IMR-90 (cell line): ENCODE results near the gene FSIP1. TPM values are rescaled to one million over a fixed set of nuclear protein-coding genes. Genes with fewer than 3 reads are reported as not detected.

Experiments
- ATAC-seq: fragments of 200-7000 bp; cut with Tn5 transposase; 2 replicates; pipeline ENCODE4 v1.9.1; 2020; ENCODE audit warnings: low read depth, mild to moderate bottlenecking, moderate library complexity
- BruUV-seq: library from RNA; stranded (reverse); fragments of 400-500 nt; replicated peaks from 2 replicates; lab custom pipeline; 2021; lab: Mats Ljungman, UMichigan
- CTCF ChIA-PET: fragments of 300-600 bp; formaldehyde crosslinking; extraction: SDS; loops from one replicate; lab custom pipeline; 2021; ENCODE audit warnings: antibody characterized with exemption; lab: Yijun Ruan, JAX
- POLR2A ChIA-PET: fragments of 300-600 bp; sonication (Branson Sonifier 250); formaldehyde crosslinking; loops from one replicate; lab custom pipeline; 2022; ENCODE audit warnings: antibody characterized with exemption; ENCODE audit not compliant: unreplicated experiment; lab: Charles Lee
- DNase-seq: peaks from one replicate; pipeline ENCODE4 v3.0.0; 2013
- H2AFZ ChIP-seq: replicated peaks from 2 replicates; pipeline ENCODE3; 2013; ENCODE audit warnings: low read length, mild to moderate bottlenecking; ENCODE audit not compliant: poor library complexity
- H2AK5ac ChIP-seq: 2 replicates; pipeline ENCODE4 v1.6.1; 2013; ENCODE audit warnings: low read depth, low read length, inconsistent platforms
- H2AK9ac ChIP-seq: replicated peaks from 2 replicates; pipeline ENCODE3; 2013; ENCODE audit warnings: mild to moderate bottlenecking, low read depth, low read length, moderate library complexity; ENCODE audit not compliant: poor library complexity
- H2BK120ac ChIP-seq: 2 replicates; pipeline ENCODE4 v1.6.1; 2013; ENCODE audit warnings: low read depth, low read length, inconsistent platforms
- H2BK15ac ChIP-seq: 3 replicates; pipeline ENCODE4 v1.6.1; 2013; ENCODE audit warnings: low read depth, low read length, inconsistent platforms
- H2BK20ac ChIP-seq: 2 replicates; pipeline ENCODE4 v1.6.1; 2013; ENCODE audit warnings: low read depth, mild to moderate bottlenecking, inconsistent platforms, low read length, moderate library complexity
- H2BK5ac ChIP-seq: 2 replicates; pipeline ENCODE4 v1.6.1; 2013; ENCODE audit warnings: mild to moderate bottlenecking, low read depth, low read length, inconsistent platforms; ENCODE audit not compliant: poor library complexity, severe bottlenecking
- H3K14ac ChIP-seq: replicated peaks from 2 replicates; pipeline ENCODE4 v1.6.1; 2013; ENCODE audit warnings: low read depth, low read length, inconsistent platforms
- H3K18ac ChIP-seq: 2 replicates; pipeline ENCODE4 v1.6.1; 2013; ENCODE audit warnings: low read depth, low read length, control low read depth
- H3K23ac ChIP-seq: 2 replicates; pipeline ENCODE4 v1.6.1; 2013; ENCODE audit warnings: low read depth, low read length, inconsistent platforms
- H3K27ac ChIP-seq: 2 replicates; pipeline ENCODE4 v1.5.1; 2013; ENCODE audit warnings: mild to moderate bottlenecking, control low read depth, low read length; ENCODE audit not compliant: insufficient read depth
- H3K27me3 ChIP-seq: 2 replicates; pipeline ENCODE4 v1.6.1; 2013; ENCODE audit warnings: low read length; ENCODE audit not compliant: control insufficient read depth, insufficient read depth
- H3K36me3 ChIP-seq: 2 replicates; pipeline ENCODE4 v1.6.1; 2013; ENCODE audit warnings: low read length, mixed read lengths; ENCODE audit not compliant: control insufficient read depth, insufficient read depth
- H3K4ac ChIP-seq: 2 replicates; pipeline ENCODE4 v1.6.1; 2013; ENCODE audit warnings: low read depth, low read length, inconsistent platforms
- H3K4me1 ChIP-seq: 2 replicates; pipeline ENCODE4 v1.6.1; 2013; ENCODE audit warnings: low read length, mixed read lengths; ENCODE audit not compliant: control insufficient read depth, insufficient read depth
- H3K4me2 ChIP-seq: 2 replicates; pipeline ENCODE4 v1.6.1; 2013; ENCODE audit warnings: low read depth, mild to moderate bottlenecking, control low read depth, low read length, moderate library complexity
- H3K4me3 ChIP-seq: 2 replicates; pipeline ENCODE4 v1.5.1; 2013; ENCODE audit warnings: low read depth, mild to moderate bottlenecking, control low read depth, low read length, moderate library complexity; ENCODE audit not compliant: insufficient read depth
- H3K56ac ChIP-seq: 2 replicates; pipeline ENCODE4 v1.6.1; 2013; ENCODE audit warnings: low read length, inconsistent platforms; ENCODE audit not compliant: insufficient read depth; ENCODE audit errors: extremely low read depth
- H3K79me1 ChIP-seq, 2 experiments: 2 replicates each; pipeline ENCODE4 v1.6.1; 2013; ENCODE audit warnings: low read length in 2 of 2, inconsistent platforms in 1 of 2, low read depth in 1 of 2
- H3K9ac ChIP-seq: 2 replicates; pipeline ENCODE4 v1.6.1; 2013; ENCODE audit warnings: low read depth, low read length, control low read depth
- H3K9me1 ChIP-seq: 2 replicates; pipeline ENCODE4 v1.6.1; 2013; ENCODE audit warnings: low read length, inconsistent platforms; ENCODE audit not compliant: insufficient read depth
- H3K9me3 ChIP-seq: 2 replicates; pipeline ENCODE4 v1.6.1; 2013; ENCODE audit warnings: low read length; ENCODE audit not compliant: control insufficient read depth, insufficient read depth
- H4K20me1 ChIP-seq: 2 replicates; pipeline ENCODE4 v1.6.1; 2013; ENCODE audit warnings: low read length, inconsistent platforms; ENCODE audit not compliant: insufficient read depth
- H4K5ac ChIP-seq: 2 replicates; pipeline ENCODE4 v1.6.1; 2013; ENCODE audit warnings: mild to moderate bottlenecking, low read depth, low read length, control low read depth
- H4K8ac ChIP-seq, 2 experiments: 2 replicates each; pipeline ENCODE4 v1.6.1; 2013; ENCODE audit warnings: low read depth in 2 of 2, low read length in 2 of 2, control low read depth in 1 of 2, inconsistent platforms in 1 of 2
- H4K91ac ChIP-seq: 2 replicates; pipeline ENCODE4 v1.6.1; 2013; ENCODE audit warnings: low read depth, low read length, inconsistent platforms; ENCODE audit not compliant: insufficient read depth
- CEBPB ChIP-seq: IDR thresholded peaks from 2 replicates; pipeline ENCODE4 v1.6.1; 2012; ENCODE audit warnings: low read depth, low read length, improper control_type of control experiment
- MAFK ChIP-seq: IDR thresholded peaks from 2 replicates; pipeline ENCODE4 v1.6.1; 2012; ENCODE audit warnings: low read depth, low read length, improper control_type of control experiment
- NFE2L2 ChIP-seq: fragments of 150-350 bp; IDR thresholded peaks from 2 replicates; pipeline ENCODE4 v1.6.1; 2016; ENCODE audit warnings: low read depth, mild to moderate bottlenecking, low read length
- RCOR1 ChIP-seq: IDR thresholded peaks from 2 replicates; pipeline ENCODE4 v1.6.1; 2012; ENCODE audit warnings: mild to moderate bottlenecking, low read length, improper control_type of control experiment; ENCODE audit not compliant: insufficient replicate concordance
- RFX5 ChIP-seq: IDR thresholded peaks from 2 replicates; pipeline ENCODE4 v1.8.0; 2012; ENCODE audit warnings: low read depth, mild to moderate bottlenecking, low read length, moderate library complexity
- SMC3 ChIP-seq: fragments of 150-350 bp; IDR thresholded peaks from 2 replicates; pipeline ENCODE4 v1.6.1; 2016; ENCODE audit warnings: low read depth, mild to moderate bottlenecking, antibody characterized with exemption, low read length, moderate library complexity
- USF2 ChIP-seq: fragments of 150-350 bp; IDR thresholded peaks from 2 replicates; pipeline ENCODE4 v1.6.1; 2017; ENCODE audit warnings: mild to moderate bottlenecking, antibody characterized with exemption, low read length, low read depth
- WGBS, 2 experiments: methylation state at CpG; one replicate each; pipeline versions ENCODE4 v1.1.5 to v1.1.7; 2013; ENCODE audit warnings: missing lambda C conversion rate in 2 of 2; ENCODE audit not compliant: insufficient read length in 1 of 2; ENCODE audit errors: extremely low coverage in 2 of 2; 5-methylcytosine and 5-hydroxymethylcytosine counted together
- dilution Hi-C: fragments of 300-500 bp; cut with HindIII; formaldehyde crosslinking; loops from one replicate; pipeline ENCODE4 v1.14.3; 2018; ENCODE audit warnings: low sequenced_read_pairs; ENCODE audit not compliant: unreplicated experiment
- in situ Hi-C: fragments of 300-500 bp; cut with MboI; formaldehyde crosslinking; loops from 3 replicates; pipeline ENCODE4 v1.14.3; 2019; ENCODE audit warnings: low sequenced_read_pairs, inconsistent platforms, mixed read lengths
- intact Hi-C: fragments of 100-400 bp; cut with micrococcal nuclease; formaldehyde crosslinking; loops from 2 replicates; pipeline ENCODE4 v1.10.0; 2022
- polyA plus RNA-seq, 3 experiments: library from polyadenylated mRNA; depleted of rRNA; stranded (reverse); fragments of >200 nt; gene quantifications; 2 replicates each; pipeline ENCODE4 v1.2.3, GENCODE V29; 2012; ENCODE audit warnings: low replicate concordance in 1 of 3
- total RNA-seq: library from RNA; depleted of rRNA; stranded (reverse); fragments of >200 nt; gene quantifications from 2 replicates; pipeline ENCODE4 v1.2.3, GENCODE V29; 2012

The FSIP1 gene
- total and polyA plus RNA-seq, 2 of the 4 experiments (the other 2 are of a cell fraction), result 0.10 to 0.18 TPM

DNA sequence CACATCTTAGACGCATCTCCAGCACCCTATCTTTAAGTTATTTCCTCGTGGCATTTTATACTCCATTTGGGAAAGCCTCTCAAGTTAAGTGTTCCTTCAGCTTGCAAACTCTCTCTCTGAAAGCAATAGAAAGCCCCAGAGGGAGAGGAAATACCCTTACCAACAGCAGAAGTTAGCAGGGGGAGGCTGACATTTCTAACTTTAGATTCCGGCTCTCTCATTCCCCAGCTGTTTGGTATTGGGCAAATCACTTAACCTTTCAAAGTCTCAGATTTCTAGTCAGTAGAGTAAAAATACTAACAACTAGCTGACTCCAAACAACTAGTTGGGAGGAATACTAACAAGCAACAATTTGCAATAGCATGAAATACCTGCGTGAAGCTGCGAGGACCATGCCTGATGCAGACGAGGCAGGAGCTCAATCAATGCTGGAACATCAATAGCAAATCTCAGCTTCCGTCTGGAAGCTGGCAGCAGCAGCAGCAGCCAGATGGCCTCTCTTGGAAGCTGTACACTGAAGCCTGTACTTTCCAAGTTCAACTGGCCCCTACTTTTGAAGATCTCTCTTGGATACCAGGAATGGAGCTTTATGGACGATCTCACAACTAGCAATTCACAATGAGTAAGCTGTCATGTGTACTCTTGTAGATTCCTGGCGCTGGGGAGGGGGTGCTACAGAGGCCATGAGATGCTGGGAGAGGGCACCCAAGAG lies 153.9 kb downstream of the FSIP1 start:
- H3K79me1 ChIP-seq, result peaks cover 0 to 5% of the 10 kb centered on the region in 2 experiments; a peak in 1 of 4 replicates
- no peak overlapping the region for H3K4me2 ChIP-seq
- H2BK15ac ChIP-seq, result peak overlapping the region; percentile 19; the same call in 1 of the 3 replicates
- H2BK120ac ChIP-seq, result no peak overlapping the region
- H3K9ac ChIP-seq, result no peak overlapping the region
- H3K27me3 ChIP-seq, result no peaks in the 10 kb centered on the region
- H2AFZ ChIP-seq, result no peak overlapping the region
- no TSS peak for BruUV-seq
- H2AK5ac ChIP-seq, result peak overlapping the region; percentile 28
- TF ChIP-seq RFX5 (no peak), USF2 (no peak), MAFK (no peak), RCOR1 (no peak), SMC3 (no peak), CEBPB (no peak), NFE2L2 (no peak)
- H2BK20ac ChIP-seq, result peak overlapping the region; percentile 14; the same call in 1 of the 2 replicates
- H3K23ac ChIP-seq, result no peak overlapping the region
- no peak overlapping the region for H4K8ac ChIP-seq
- peaks cover 26% of the 10 kb centered on the region for H3K4me1 ChIP-seq
- H3K27ac ChIP-seq, result no peak overlapping the region
- no peak overlapping the region for H3K4me3 ChIP-seq
- intact Hi-C loops (no loop called here), dilution Hi-C loops (no loop called here), in situ Hi-C loops (no loop called here)
- H3K9me3 ChIP-seq, result no peaks in the 10 kb centered on the region; the same call in 1 of the 2 replicates
- H3K18ac ChIP-seq, result no peak overlapping the region
- peaks cover 23% of the 10 kb centered on the region for H3K9me1 ChIP-seq
- no peaks in the 10 kb centered on the region for H3K36me3 ChIP-seq
- ATAC-seq (no peak), DNase-seq (peak; percentile 10)
- no peak overlapping the region; the same call in 1 of the 2 replicates for H4K91ac ChIP-seq
- no peaks in the 10 kb centered on the region for H4K20me1 ChIP-seq
- no peak overlapping the region for H2AK9ac ChIP-seq
- POLR2A ChIA-PET, result no interaction called here
- H3K56ac ChIP-seq, result no peak overlapping the region
- H4K5ac ChIP-seq, result no peak overlapping the region
- 71% methylated on average over 4 of the region's 9 CpGs; no CpG with 5 or more reads in 1 of the 2 experiments for WGBS, 2 experiments
- CTCF ChIA-PET, result interaction anchor here (1.0 kb wide), 1 partner anchor 13 kb away, joined by 4 read pairs; no protein-coding TSS in a partner anchor
- H2BK5ac ChIP-seq, result no peak overlapping the region
- H3K4ac ChIP-seq, result no peak overlapping the region
- 0 out of 2 replicates have a peak overlapping the region, but pooled peaks have one; percentile 26 for H3K14ac ChIP-seq
